GM10248 (cell line): ENCODE data around the gene PRTFDC1.
"Not testable (repeated sequence)": the region's sequence is repeated elsewhere in the genome, so short reads cannot be mapped to it uniquely, and the experiment has no call there.

Experiments used
- CTCF ChIA-PET: fragments of 300-600 bp; sonication (Branson Sonifier 250); formaldehyde crosslinking; extraction: SDS; loops from one replicate; lab custom pipeline; 2021; ENCODE audit warnings: antibody characterized with exemption; lab: Yijun Ruan, JAX
- POLR2A ChIA-PET: fragments of 350-650 bp; sonication (Branson Sonifier 250); formaldehyde crosslinking; extraction: SDS; loops from one replicate; lab custom pipeline; 2020; ENCODE audit warnings: antibody characterized with exemption; lab: Yijun Ruan, JAX
- DNase-seq: peaks from one replicate; pipeline ENCODE4 v3.0.0; 2012; ENCODE audit errors: extremely low spot score
- TF ChIP-seq, protein P1 (sequence below): IDR thresholded peaks from 2 replicates; pipeline ENCODE4 v1.5.1; 2012; ENCODE audit warnings: mild to moderate bottlenecking, low read depth; ENCODE audit errors: extremely low read depth, missing control alignments, control extremely low read depth

The PRTFDC1 gene

DNA sequence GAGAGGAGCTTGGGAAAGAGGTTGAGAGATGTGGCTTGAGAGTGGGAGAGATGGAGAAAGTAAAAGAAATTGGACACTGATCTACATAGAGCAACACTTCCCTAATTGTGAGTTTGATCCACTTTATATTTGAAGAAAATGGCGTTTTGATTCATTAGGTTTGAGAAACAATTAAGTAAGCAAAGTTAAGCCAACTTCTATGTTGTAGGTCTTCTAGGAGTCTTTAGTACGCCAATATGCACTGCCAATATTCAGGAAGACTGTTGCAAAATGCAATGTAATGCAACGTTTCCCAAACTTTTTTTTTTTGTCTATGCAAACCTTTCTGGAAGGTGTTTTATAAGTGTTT lies 7.0 kb upstream of the PRTFDC1 start:
- CTCF ChIA-PET, result interaction anchor here (0.8 to 0.9 kb wide), 2 partner anchors 14 to 24 kb away, joined by 3 read pairs; no protein-coding TSS in a partner anchor
- POLR2A ChIA-PET, result no interaction called here
- DNase-seq, result no peak
- TF ChIP-seq, protein P1, sequence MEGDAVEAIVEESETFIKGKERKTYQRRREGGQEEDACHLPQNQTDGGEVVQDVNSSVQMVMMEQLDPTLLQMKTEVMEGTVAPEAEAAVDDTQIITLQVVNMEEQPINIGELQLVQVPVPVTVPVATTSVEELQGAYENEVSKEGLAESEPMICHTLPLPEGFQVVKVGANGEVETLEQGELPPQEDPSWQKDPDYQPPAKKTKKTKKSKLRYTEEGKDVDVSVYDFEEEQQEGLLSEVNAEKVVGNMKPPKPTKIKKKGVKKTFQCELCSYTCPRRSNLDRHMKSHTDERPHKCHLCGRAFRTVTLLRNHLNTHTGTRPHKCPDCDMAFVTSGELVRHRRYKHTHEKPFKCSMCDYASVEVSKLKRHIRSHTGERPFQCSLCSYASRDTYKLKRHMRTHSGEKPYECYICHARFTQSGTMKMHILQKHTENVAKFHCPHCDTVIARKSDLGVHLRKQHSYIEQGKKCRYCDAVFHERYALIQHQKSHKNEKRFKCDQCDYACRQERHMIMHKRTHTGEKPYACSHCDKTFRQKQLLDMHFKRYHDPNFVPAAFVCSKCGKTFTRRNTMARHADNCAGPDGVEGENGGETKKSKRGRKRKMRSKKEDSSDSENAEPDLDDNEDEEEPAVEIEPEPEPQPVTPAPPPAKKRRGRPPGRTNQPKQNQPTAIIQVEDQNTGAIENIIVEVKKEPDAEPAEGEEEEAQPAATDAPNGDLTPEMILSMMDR, result no peak

DNA sequence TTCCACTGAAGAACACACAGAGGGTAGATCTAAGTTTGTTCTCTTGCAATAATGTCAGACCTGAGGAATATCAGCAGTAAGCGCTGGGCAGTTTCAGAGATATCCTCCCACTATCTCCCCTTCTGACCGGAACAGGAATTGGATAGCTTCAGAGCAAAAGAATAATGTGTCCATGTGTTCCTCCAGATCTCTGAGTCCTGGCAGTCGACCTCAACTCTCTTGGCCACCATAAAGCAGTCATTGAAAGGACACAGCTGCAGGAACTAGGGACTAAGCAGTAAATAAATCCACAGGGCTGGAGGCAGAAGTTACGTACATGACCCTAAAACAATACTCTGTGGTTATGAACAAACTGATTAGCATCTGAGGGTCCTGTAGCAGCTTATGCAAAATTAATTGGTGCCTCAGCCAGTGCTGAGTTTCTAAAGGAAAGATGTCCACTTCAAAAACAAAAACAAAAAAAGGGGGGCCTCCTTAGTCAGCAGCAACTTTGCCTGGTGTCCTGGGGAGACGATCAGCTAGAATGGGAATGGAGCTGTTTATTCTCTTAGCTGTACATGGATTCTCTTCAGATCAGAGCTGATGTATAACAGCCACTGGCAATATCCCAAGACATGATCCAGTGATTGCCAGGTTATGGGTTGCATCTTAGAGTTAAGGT lies 6.4 kb upstream of the PRTFDC1 start:
- CTCF ChIA-PET, result interaction anchor here (0.8 to 0.9 kb wide), 2 partner anchors 14 to 24 kb away, joined by 3 read pairs; no protein-coding TSS in a partner anchor
- POLR2A ChIA-PET, result no interaction called here
- TF ChIP-seq, protein P1, result no peak
- no peak for DNase-seq

DNA sequence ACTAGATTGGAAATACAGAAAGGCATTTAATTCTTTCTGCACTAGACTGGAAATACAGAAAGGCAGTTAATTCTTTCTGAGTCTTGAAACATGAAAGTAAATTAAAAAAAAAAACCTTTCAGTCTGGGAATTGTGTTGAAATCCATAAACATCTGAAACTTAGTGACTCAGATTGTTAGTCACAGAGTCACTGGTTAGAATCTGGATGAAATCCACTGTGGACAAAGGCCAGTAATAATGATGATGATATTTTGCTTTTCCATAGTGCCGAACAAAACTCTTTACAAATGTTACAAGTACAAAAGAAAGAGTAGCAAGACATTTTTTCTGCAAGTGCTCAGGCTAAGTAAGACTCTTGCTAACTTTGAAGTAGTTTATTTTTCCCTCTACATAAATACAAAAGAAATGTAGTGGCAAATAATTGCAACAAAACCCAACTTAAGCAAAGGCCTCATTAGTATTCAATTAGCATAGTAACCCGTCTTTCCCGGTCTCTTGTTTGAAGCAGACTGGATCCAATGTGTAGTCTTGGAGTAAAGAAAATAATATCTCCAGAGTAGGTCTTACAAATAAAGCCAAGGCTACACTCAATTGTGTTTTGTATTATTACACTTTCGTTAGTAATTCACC lies 5.8 kb upstream of the PRTFDC1 start:
- DNase-seq, result no peak
- ChIA-PET CTCF (no interaction called here), POLR2A (no interaction called here)
- TF ChIP-seq, protein P1, result no peak

DNA sequence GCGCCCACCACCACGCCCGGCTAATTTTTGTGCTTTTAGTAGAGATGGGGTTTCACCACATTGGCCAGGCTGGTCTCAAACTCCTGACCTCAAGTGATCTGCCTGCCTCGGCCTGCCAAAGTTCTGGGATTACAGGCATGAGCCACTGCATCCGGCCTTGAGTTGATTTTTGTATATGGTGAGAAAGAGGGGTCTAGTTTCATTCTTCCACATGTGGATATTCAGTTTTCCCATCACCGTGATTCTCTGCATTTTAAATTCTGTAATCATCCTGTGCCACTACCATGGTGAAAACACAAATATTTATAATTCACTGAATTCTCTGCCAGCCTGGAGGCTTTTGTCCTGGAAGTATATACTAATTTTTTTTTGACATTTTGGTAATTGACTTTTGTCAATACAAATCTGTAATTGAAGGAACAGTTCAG lies 5.2 kb upstream of the PRTFDC1 start:
- DNase-seq, POLR2A ChIA-PET, CTCF ChIA-PET: not testable (repeated sequence)

DNA sequence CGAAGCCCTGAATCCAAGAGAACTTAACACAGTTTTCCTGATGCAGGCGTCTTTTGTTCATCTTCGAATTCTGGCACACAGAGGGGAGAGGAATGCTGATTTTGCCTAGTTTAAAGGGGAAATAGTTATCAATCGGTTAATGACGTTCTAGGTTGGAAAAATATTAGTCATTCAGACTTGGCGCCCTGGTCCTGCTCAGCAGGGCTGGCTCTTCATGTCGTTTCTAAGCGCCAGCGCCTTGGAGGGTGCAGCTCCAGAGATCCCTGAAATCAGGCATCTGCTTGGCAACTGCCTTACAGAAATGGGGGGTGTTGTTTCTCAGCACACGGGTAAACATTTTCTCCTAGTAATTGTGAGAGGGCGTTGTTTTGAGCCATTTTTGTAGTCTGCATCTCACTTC lies 1.3 kb upstream of the PRTFDC1 start:
- DNase-seq, result no peak
- CTCF ChIA-PET, result interaction anchor here (0.9 to 1.2 kb wide), 5 partner anchors 18 to 273 kb away, joined by 3 to 5 read pairs (median 3); no protein-coding TSS in a partner anchor
- POLR2A ChIA-PET, result no interaction called here
- TF ChIP-seq, protein P1, result no peak

DNA sequence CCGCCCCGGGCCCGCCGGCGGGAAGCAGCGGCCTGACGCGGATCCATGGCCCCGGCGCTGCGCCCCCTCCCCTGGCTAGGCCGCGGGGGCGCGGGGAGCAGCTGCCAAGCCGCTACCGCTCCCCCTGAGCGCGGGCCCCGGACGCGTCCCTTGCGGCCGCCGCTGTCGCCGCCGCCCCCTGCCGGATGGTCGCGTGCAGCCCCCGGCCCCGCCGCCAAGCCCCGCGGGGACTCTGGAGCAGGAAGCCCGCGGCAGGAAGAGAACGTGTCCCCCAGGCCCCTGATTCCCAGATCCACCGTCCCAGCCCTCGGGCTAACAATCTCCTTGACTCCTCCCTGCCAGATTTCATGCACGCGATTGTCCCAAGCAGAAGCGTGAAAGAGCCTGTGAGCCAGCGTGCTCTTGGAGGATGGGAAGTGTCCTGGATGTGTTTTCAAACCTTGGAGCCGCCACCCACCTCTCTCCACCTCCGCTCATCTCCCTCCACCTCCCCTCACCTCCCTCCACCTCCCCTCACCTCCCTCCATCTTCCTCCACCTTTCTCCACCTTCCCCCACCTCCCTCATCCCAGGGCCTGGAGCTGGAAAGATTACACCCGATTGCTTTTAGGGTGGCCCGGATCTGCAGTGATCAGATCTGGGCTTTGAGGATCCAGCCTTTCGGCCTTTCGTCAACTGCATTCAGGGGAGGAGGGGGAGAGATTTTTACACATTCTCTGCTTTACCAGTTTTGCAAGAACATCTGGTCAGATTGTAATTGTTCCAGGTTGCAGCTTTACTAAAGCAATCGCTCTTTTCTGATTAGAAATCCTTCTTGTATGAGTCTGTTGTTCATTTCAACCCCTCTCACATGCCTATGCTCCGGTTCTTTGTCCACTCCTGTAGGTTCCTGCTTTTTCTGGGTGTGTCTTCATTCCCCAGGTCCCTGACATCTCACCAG lies 570 bp upstream of the PRTFDC1 start:
- ChIA-PET CTCF (interaction anchor here (0.9 to 1.9 kb wide), 8 partner anchors 11 to 273 kb away, joined by 3 to 6 read pairs (median 3); no protein-coding TSS in a partner anchor), POLR2A (no interaction called here)
- TF ChIP-seq, protein P1, result peak; percentile 68
- DNase-seq, result peak; percentile 63
